PC-9 (cell line): ENCODE measurements around the gene SNX1. TPM values are rescaled to one million over a fixed set of nuclear protein-coding genes. Genes with fewer than 3 reads are reported as not detected.

Experiments used
- BruUV-seq: library from RNA; stranded (reverse); fragments of 400-500 nt; replicated peaks from 2 replicates; lab custom pipeline; 2021; lab: Mats Ljungman, UMichigan
- CTCF ChIA-PET: fragments of 300-600 bp; sonication (Branson Sonifier 250); formaldehyde crosslinking; loops from one replicate; lab custom pipeline; 2022; ENCODE audit warnings: antibody characterized with exemption; lab: Charles Lee
- POLR2A ChIA-PET: fragments of 300-600 bp; sonication (Branson Sonifier 250); formaldehyde crosslinking; loops from one replicate; lab custom pipeline; 2022; ENCODE audit warnings: antibody characterized with exemption; ENCODE audit not compliant: unreplicated experiment; lab: Charles Lee
- DNase-seq, 2 experiments: peaks; one replicate each; pipeline versions ENCODE4 v3.0.0 to v3.0.0-alpha.2; 2015 to 2022; ENCODE audit warnings: mixed read lengths in 1 of 2
- H2AFZ ChIP-seq: fragments of 200-600 bp; sonication (generic); 2 replicates; pipeline ENCODE4 v1.8.1; 2017; ENCODE audit warnings: antibody characterized with exemption
- H3F3A ChIP-seq: fragments of 200-600 bp; sonication (generic); 2 replicates; pipeline ENCODE4 v1.8.1; 2017; ENCODE audit warnings: antibody characterized with exemption, mild to moderate bottlenecking, low read depth; ENCODE audit not compliant: insufficient read depth
- H3K27ac ChIP-seq: fragments of 200-600 bp; sonication (generic); 2 replicates; pipeline ENCODE4 v1.6.1; 2016; ENCODE audit warnings: mixed run types
- H3K27me3 ChIP-seq: fragments of 200-600 bp; sonication (generic); 2 replicates; pipeline ENCODE4 v1.6.1; 2016; ENCODE audit warnings: low read depth, mixed run types; ENCODE audit not compliant: insufficient read depth
- H3K36me3 ChIP-seq: fragments of 200-600 bp; sonication (generic); 2 replicates; pipeline ENCODE4 v1.6.1; 2016; ENCODE audit warnings: low read depth, mixed run types
- H3K4me1 ChIP-seq: fragments of 200-600 bp; sonication (generic); replicated peaks from 2 replicates; pipeline ENCODE4 v1.6.1; 2016; ENCODE audit warnings: mixed run types; ENCODE audit not compliant: insufficient read depth
- H3K4me2 ChIP-seq: fragments of 200-600 bp; sonication (generic); 2 replicates; pipeline ENCODE4 v1.6.1; 2017; ENCODE audit warnings: mixed run types
- H3K4me3 ChIP-seq: fragments of 200-600 bp; sonication (generic); 2 replicates; pipeline ENCODE4 v1.6.1; 2016; ENCODE audit warnings: mixed run types
- H3K79me2 ChIP-seq: fragments of 200-600 bp; sonication (generic); 2 replicates; pipeline ENCODE4 v1.6.1; 2017; ENCODE audit warnings: low read depth, mixed run types
- H3K9me2 ChIP-seq: fragments of 200-600 bp; sonication (generic); 2 replicates; pipeline ENCODE4 v1.8.1; 2017; ENCODE audit warnings: mild to moderate bottlenecking; ENCODE audit not compliant: insufficient read depth
- H3K9me3 ChIP-seq: fragments of 200-600 bp; sonication (generic); 2 replicates; pipeline ENCODE4 v1.8.1; 2016; ENCODE audit warnings: low read depth; ENCODE audit not compliant: insufficient read depth
- H4K20me1 ChIP-seq: fragments of 200-600 bp; sonication (generic); 2 replicates; pipeline ENCODE4 v1.8.1; 2017; ENCODE audit not compliant: insufficient read depth
- CTCF ChIP-seq: fragments of 200-600 bp; sonication (generic); conservative IDR thresholded peaks from 2 replicates; pipeline ENCODE4 v1.6.1; 2017; ENCODE audit warnings: mixed run types, antibody characterized with exemption, mild to moderate bottlenecking, moderate library complexity
- EZH2 ChIP-seq: fragments of 200-600 bp; sonication (generic); IDR thresholded peaks from 2 replicates; pipeline ENCODE4 v1.8.0; 2017; ENCODE audit warnings: antibody characterized with exemption, low read depth
- intact Hi-C: fragments of 100-400 bp; cut with micrococcal nuclease; formaldehyde crosslinking; loops from one replicate; pipeline ENCODE4 v1.10.0; 2022; ENCODE audit not compliant: unreplicated experiment
- total RNA-seq: library from RNA; stranded (reverse); gene quantifications from 2 replicates; pipeline ENCODE4 v1.2.3, GENCODE V29; 2021

SNX1 gene
- total RNA-seq, 1 experiment from 2014 or later = 114 TPM

GRCh38 chr15:64134345-64134829 lies 38.6 kb downstream of the SNX1 start:
- Histone ChIP-seq H3K79me2 (no peaks in the 10 kb centered on the region), H3K9me2 (no peaks in the 10 kb centered on the region), H3K4me3 (no peak overlapping the region), H2AFZ (no peak overlapping the region), H3K4me1 (no peaks in the 10 kb centered on the region), H3K36me3 (no peaks in the 10 kb centered on the region), H3K27ac (no peak overlapping the region), H3K4me2 (no peak overlapping the region), H3K9me3 (no peaks in the 10 kb centered on the region), H4K20me1 (no peaks in the 10 kb centered on the region), H3K27me3 (no peaks in the 10 kb centered on the region), H3F3A (no peaks in the 10 kb centered on the region)
- no peak for DNase-seq
- intact Hi-C loops = no loop called here
- TF ChIP-seq EZH2 = no peak
- TF ChIP-seq CTCF = no peak
- POLR2A ChIA-PET = no interaction called here
- CTCF ChIA-PET = no interaction called here
- no TSS peak for BruUV-seq

GRCh38 chr15:64136347-64136746 lies 40.6 kb downstream of the SNX1 start:
- Histone ChIP-seq H2AFZ (no peak overlapping the region), H3K4me1 (no peaks in the 10 kb centered on the region), H3F3A (no peaks in the 10 kb centered on the region), H3K27ac (no peak overlapping the region), H3K9me2 (no peaks in the 10 kb centered on the region), H3K4me2 (no peak overlapping the region), H3K79me2 (no peaks in the 10 kb centered on the region), H3K4me3 (no peak overlapping the region), H3K27me3 (no peaks in the 10 kb centered on the region), H3K9me3 (no peaks in the 10 kb centered on the region), H4K20me1 (no peaks in the 10 kb centered on the region), H3K36me3 (no peaks in the 10 kb centered on the region)
- intact Hi-C loops = no loop called here
- ChIA-PET POLR2A (interaction anchor here (0.6 kb wide), 1 partner anchor 43 kb away, joined by 24 read pairs; the partner anchor contains the start of gene CIAO2A), CTCF (interaction anchor here (1.0 kb wide), 1 partner anchor 15 kb away, joined by 3 read pairs; no protein-coding TSS in a partner anchor)
- BruUV-seq = no TSS peak
- no peak for DNase-seq
- TF ChIP-seq CTCF (no peak), EZH2 (no peak)

- no peak for DNase-seq
- Histone ChIP-seq H3K4me2 (no peak overlapping the region), H3K9me2 (no peaks in the 10 kb centered on the region), H4K20me1 (no peaks in the 10 kb centered on the region), H3K4me3 (no peak overlapping the region), H3F3A (no peaks in the 10 kb centered on the region), H2AFZ (no peak overlapping the region), H3K36me3 (no peaks in the 10 kb centered on the region), H3K9me3 (no peaks in the 10 kb centered on the region), H3K27me3 (no peaks in the 10 kb centered on the region), H3K4me1 (no peaks in the 10 kb centered on the region), H3K27ac (no peak overlapping the region), H3K79me2 (no peaks in the 10 kb centered on the region)
- TF ChIP-seq CTCF (no peak), EZH2 (no peak)
- BruUV-seq = no TSS peak
- CTCF ChIA-PET = no interaction called here
- POLR2A ChIA-PET = interaction anchor here (0.6 kb wide), 1 partner anchor 44 kb away, joined by 24 read pairs; the partner anchor contains the start of gene CIAO2A
- intact Hi-C loops = no loop called here
Measured at GRCh38 chr15:64137226-64137833, 41.5 kb downstream of the SNX1 start.
